ENCODE results near the gene GALNTL6.

DNA sequence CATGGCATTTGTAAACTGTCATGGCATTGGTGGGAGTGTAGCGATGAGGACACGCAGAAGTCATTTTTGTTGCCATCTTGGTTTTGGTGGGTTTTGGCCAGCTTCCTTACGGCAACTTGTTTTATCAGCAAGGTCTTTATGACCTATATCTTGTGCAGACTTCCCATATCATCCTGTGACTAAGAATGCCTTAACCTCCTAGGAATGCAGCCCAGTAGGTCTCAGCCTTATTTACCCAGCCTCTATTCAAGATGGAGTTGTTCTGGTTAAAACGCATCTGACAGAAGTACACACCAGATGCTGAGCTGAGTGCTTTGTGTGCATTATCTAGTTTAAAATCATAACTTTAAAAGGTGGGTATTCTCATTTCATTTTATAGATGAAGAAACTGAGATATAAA, 1086.7 kb downstream of the GALNTL6 start:
- TF ChIP-seq POLR2A (IDR thresholded peaks at IDR 0.05; ENCODE audit: low read length) (no peak), GATA1 (IDR thresholded peaks at IDR 0.05; ENCODE audit: low read depth, low read length) (no peak)
